Esophagus squamous epithelium (tissue), 4 donors: ENCODE results near the gene C9orf153.

Experiments used
- POLR2A ChIP-seq, 4 donors: fragments of 450-650 bp; IDR thresholded peaks; one replicate each; pipeline ENCODE4 v1.6.1; 2017; ENCODE audit warnings: antibody characterized with exemption in 4 of 4, mild to moderate bottlenecking in 4 of 4, moderate library complexity in 3 of 4
- TF ChIP-seq, protein P1 (sequence below), 6 experiments: fragments of 450-650 bp in 4 of 6; fragments of 200-600 bp in 2 of 6; sonication (generic) in 2 of 6; IDR thresholded peaks; one replicate each; pipeline ENCODE4 v1.5.1; 2016 to 2019; ENCODE audit warnings: antibody characterized with exemption in 6 of 6, mild to moderate bottlenecking in 4 of 6, moderate library complexity in 4 of 6

GRCh38 chr9:86282979-86283535 lies 23.6 kb upstream of the C9orf153 start:
- TF ChIP-seq, protein P1, sequence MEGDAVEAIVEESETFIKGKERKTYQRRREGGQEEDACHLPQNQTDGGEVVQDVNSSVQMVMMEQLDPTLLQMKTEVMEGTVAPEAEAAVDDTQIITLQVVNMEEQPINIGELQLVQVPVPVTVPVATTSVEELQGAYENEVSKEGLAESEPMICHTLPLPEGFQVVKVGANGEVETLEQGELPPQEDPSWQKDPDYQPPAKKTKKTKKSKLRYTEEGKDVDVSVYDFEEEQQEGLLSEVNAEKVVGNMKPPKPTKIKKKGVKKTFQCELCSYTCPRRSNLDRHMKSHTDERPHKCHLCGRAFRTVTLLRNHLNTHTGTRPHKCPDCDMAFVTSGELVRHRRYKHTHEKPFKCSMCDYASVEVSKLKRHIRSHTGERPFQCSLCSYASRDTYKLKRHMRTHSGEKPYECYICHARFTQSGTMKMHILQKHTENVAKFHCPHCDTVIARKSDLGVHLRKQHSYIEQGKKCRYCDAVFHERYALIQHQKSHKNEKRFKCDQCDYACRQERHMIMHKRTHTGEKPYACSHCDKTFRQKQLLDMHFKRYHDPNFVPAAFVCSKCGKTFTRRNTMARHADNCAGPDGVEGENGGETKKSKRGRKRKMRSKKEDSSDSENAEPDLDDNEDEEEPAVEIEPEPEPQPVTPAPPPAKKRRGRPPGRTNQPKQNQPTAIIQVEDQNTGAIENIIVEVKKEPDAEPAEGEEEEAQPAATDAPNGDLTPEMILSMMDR (IDR thresholded peaks at IDR 0.05), result no peak
- TF ChIP-seq POLR2A (IDR thresholded peaks at IDR 0.05), result no peak
